B cell (primary cell): ENCODE results near the gene CPN1. TPM values are rescaled to one million over a fixed set of nuclear protein-coding genes. Genes with fewer than 3 reads are reported as not detected.
"Not testable (repeated sequence)": the region's sequence is repeated elsewhere in the genome, so short reads cannot be mapped to it uniquely, and the experiment has no call there.

ENCODE experiments used
- ATAC-seq: fragments of 200-7000 bp; cut with Tn5 transposase; one replicate; pipeline ENCODE4 v1.10.0; 2021; ENCODE audit warnings: low read depth, mild to moderate bottlenecking, moderate number of reproducible peaks, moderate library complexity
- CTCF ChIA-PET: fragments of 350-600 bp; sonication (Branson Sonifier 250); formaldehyde crosslinking; loops from one replicate; lab custom pipeline; 2021; ENCODE audit warnings: antibody characterized with exemption, inconsistent platforms; lab: Charles Lee
- POLR2A ChIA-PET: fragments of 350-600 bp; sonication (Branson Sonifier 250); formaldehyde crosslinking; loops from one replicate; lab custom pipeline; 2021; ENCODE audit warnings: antibody characterized with exemption; lab: Charles Lee
- DNase-seq: peaks from one replicate; pipeline ENCODE4 v3.0.0; 2013
- H2AFZ ChIP-seq: 2 replicates; pipeline ENCODE4 v1.6.1; 2012; ENCODE audit warnings: mild to moderate bottlenecking, low read depth, low read length; ENCODE audit not compliant: insufficient read depth, poor library complexity, severe bottlenecking
- H3K27ac ChIP-seq, 2 donors: 1 replicate in 1 of 2; 2 replicates in 1 of 2; pipeline ENCODE4 v1.5.1; 2012 to 2013; ENCODE audit warnings: low read length in 2 of 2, mild to moderate bottlenecking in 2 of 2, moderate library complexity in 1 of 2
- H3K27me3 ChIP-seq, 4 experiments: fragments of 200-600 bp in 1 of 4; sonication (generic) in 1 of 4; replicated peaks in 1 of 4; 1 replicate in 2 of 4; 2 replicates in 2 of 4; pipeline versions ENCODE4 v1.6.1 to v1.7.0; 2013 to 2016; ENCODE audit warnings: low read length in 3 of 4, mild to moderate bottlenecking in 2 of 4, mixed read lengths in 1 of 4, moderate library complexity in 1 of 4; ENCODE audit not compliant: insufficient read depth in 4 of 4, control insufficient read depth in 3 of 4; ENCODE audit errors: control extremely low read depth in 1 of 4
- H3K36me3 ChIP-seq, 2 experiments: replicated peaks in 1 of 2; 1 replicate in 1 of 2; 2 replicates in 1 of 2; pipeline versions ENCODE4 v1.6.1 to v1.7.1; 2013; ENCODE audit warnings: low read length in 1 of 2; ENCODE audit not compliant: insufficient read depth in 2 of 2, control insufficient read depth in 1 of 2; ENCODE audit errors: control extremely low read depth in 1 of 2, extremely low read depth in 1 of 2
- H3K4me1 ChIP-seq, 2 donors: fragments of 200-600 bp in 1 of 2; sonication (generic) in 1 of 2; 1 replicate in 1 of 2; 2 replicates in 1 of 2; pipeline versions ENCODE4 v1.5.1 to v1.6.1; 2013 to 2017; ENCODE audit warnings: low read length in 2 of 2; ENCODE audit not compliant: control insufficient read depth in 2 of 2, insufficient read depth in 2 of 2
- H3K4me2 ChIP-seq: replicated peaks from 2 replicates; pipeline ENCODE3; 2012; ENCODE audit warnings: mild to moderate bottlenecking, low read depth, low read length; ENCODE audit not compliant: poor library complexity, severe bottlenecking
- H3K4me3 ChIP-seq, 5 experiments: fragments of 200-600 bp in 1 of 5; sonication (generic) in 1 of 5; 1 replicate in 3 of 5; 2 replicates in 2 of 5; pipeline versions ENCODE4 v1.5.1 to v1.7.0; 2011 to 2016; ENCODE audit warnings: low read length in 4 of 5, mild to moderate bottlenecking in 4 of 5, low read depth in 2 of 5, control low read depth in 1 of 5, moderate library complexity in 1 of 5; ENCODE audit not compliant: insufficient read depth in 1 of 5; ENCODE audit errors: control extremely low read depth in 1 of 5, extremely low read depth in 1 of 5
- H3K79me2 ChIP-seq: fragments of 200-600 bp; sonication (generic); one replicate; pipeline ENCODE4 v1.6.0; 2016; ENCODE audit warnings: low read length; ENCODE audit not compliant: control insufficient read depth, insufficient read depth
- H3K9ac ChIP-seq: fragments of 200-600 bp; sonication (generic); 2 replicates; pipeline ENCODE4 v1.6.1; 2017; ENCODE audit warnings: mild to moderate bottlenecking, low read length, moderate library complexity
- H3K9me3 ChIP-seq, 3 donors: one replicate each; pipeline versions ENCODE4 v1.6.1 to v1.7.1; 2013; ENCODE audit warnings: low read length in 2 of 3; ENCODE audit not compliant: control insufficient read depth in 2 of 3, insufficient read depth in 1 of 3; ENCODE audit errors: control extremely low read depth in 1 of 3
- H4K20me1 ChIP-seq: 2 replicates; pipeline ENCODE4 v1.6.0; 2012; ENCODE audit warnings: mild to moderate bottlenecking, low read length; ENCODE audit not compliant: insufficient read depth, control insufficient read depth, poor library complexity, severe bottlenecking
- H3K27ac Mint-ChIP-seq: one replicate; pipeline ENCODE4 v1.8.0; 2021; ENCODE audit warnings: mixed read lengths
- H3K27me3 Mint-ChIP-seq: one replicate; pipeline ENCODE4 v1.8.0; 2021; ENCODE audit warnings: mixed read lengths
- H3K4me1 Mint-ChIP-seq: one replicate; pipeline ENCODE4 v1.8.0; 2021; ENCODE audit warnings: mixed read lengths
- H3K4me3 Mint-ChIP-seq: one replicate; pipeline ENCODE4 v1.8.0; 2021; ENCODE audit warnings: mixed read lengths
- H3K9me3 Mint-ChIP-seq: one replicate; pipeline ENCODE4 v1.8.0; 2022; ENCODE audit warnings: mixed read lengths; ENCODE audit not compliant: insufficient read depth
- CTCF ChIP-seq: fragments of 200-600 bp; IDR thresholded peaks from one replicate; pipeline ENCODE4 v1.8.0; 2022; ENCODE audit warnings: antibody characterized with exemption, mild to moderate bottlenecking
- EZH2 ChIP-seq: IDR thresholded peaks from 2 replicates; pipeline ENCODE4 v1.6.1; 2012; ENCODE audit warnings: borderline replicate concordance, low read depth, mild to moderate bottlenecking, moderate library complexity, low read length; ENCODE audit not compliant: insufficient read depth, poor library complexity, severe bottlenecking
- WGBS: methylation state at CpG from one replicate; pipeline ENCODE4 v1.1.5; 2013; ENCODE audit warnings: missing lambda C conversion rate; ENCODE audit not compliant: insufficient coverage; 5-methylcytosine and 5-hydroxymethylcytosine counted together
- intact Hi-C: fragments of 100-400 bp; cut with micrococcal nuclease; formaldehyde crosslinking; loops from one replicate; pipeline ENCODE4 v1.10.0; 2022
- polyA plus RNA-seq: library from polyadenylated mRNA; depleted of rRNA; stranded (reverse); fragments of >200 nt; gene quantifications from 2 replicates; pipeline ENCODE4 v1.2.3, GENCODE V29; 2012
- total RNA-seq, 2 donors: library from RNA; stranded (reverse); fragments of 120-200 nt in 1 of 2; gene quantifications; 1 replicate in 1 of 2; 2 replicates in 1 of 2; pipeline versions ENCODE4 v1.2.3 to v1.2.4, GENCODE V29; 2013 to 2022

The CPN1 gene
- total and polyA plus RNA-seq, 2 donors (not counting 1 experiment from before 2014, with no cell fraction given) = not detected

DNA sequence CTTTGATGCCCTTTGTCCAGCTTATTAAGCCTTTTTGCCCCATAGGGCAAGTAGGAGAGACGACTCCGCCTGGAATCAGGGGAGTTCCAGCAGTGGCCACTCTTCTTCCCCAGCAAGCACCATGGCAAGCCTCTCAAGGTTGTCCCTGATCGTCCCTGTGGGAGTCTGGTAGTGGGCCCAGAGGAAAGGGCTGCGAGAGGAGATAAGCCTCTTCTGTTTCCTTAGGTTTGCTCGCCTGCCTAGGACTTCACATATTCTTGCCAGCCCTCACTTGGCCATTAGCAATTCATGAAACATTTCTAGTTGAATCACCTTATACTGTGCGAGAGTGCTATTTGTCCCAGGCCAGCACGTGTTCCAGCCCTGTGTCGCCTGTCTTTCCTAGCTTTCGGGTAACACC lies 47.8 kb upstream of the CPN1 start:
- 62% methylated on average over 5 of the region's 9 CpGs for WGBS
- TF ChIP-seq CTCF (no peak), EZH2 (no peak)
- Histone ChIP-seq H3K4me1 (no peaks in the 10 kb centered on the region), H3K27me3 (peaks cover 0 to 4% (median 0%) of the 10 kb centered on the region in 4 experiments), H3K79me2 (no peaks in the 10 kb centered on the region), H3K36me3 (no peaks in the 10 kb centered on the region), H2AFZ (no peak overlapping the region), H3K27ac (no peak overlapping the region), H3K4me2 (no peak overlapping the region), H3K4me3 (no peak overlapping the region), H3K9me3 (peaks cover 0 to 8% (median 0%) of the 10 kb centered on the region in 3 donors), H4K20me1 (no peaks in the 10 kb centered on the region), H3K9ac (no peak overlapping the region)
- ATAC-seq (no peak), DNase-seq (no peak)
- CTCF ChIA-PET = interaction anchor here (0.7 kb wide), 1 partner anchor 11 kb away, joined by 4 read pairs; no protein-coding TSS in a partner anchor
- H3K4me3 Mint-ChIP-seq = no peak overlapping the region
- POLR2A ChIA-PET = no interaction called here
- H3K9me3 Mint-ChIP-seq = no peaks in the 10 kb centered on the region
- intact Hi-C loops = no loop called here
- H3K4me1 Mint-ChIP-seq = no peaks in the 10 kb centered on the region
- H3K27ac Mint-ChIP-seq = no peak overlapping the region
- H3K27me3 Mint-ChIP-seq = peaks cover 23% of the 10 kb centered on the region

DNA sequence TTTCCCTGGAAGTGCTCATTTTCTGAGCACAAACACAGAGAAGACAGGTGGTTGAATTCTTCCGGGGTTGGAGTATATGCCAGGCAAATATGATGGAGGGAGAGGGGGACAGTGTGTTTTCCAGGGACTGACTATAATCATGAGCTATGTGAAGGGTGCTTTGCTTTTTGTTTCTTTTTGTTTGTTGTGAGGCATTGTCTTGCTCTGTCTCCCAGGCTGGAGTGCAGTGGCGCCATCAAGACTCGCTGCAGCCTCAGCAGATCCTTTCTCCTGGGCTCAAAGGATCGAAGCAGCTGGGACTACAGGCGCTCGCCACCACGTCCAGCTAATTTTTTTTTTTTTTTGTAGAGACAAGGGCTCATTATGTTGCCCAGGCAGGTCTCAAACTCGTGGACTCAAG lies 47.3 kb upstream of the CPN1 start:
- no peak for DNase-seq
- Mint-ChIP-seq H3K27me3 (peaks cover 23% of the 10 kb centered on the region), H3K9me3 (no peaks in the 10 kb centered on the region), H3K4me3 (no peak overlapping the region), H3K4me1 (no peaks in the 10 kb centered on the region), H3K27ac (no peak overlapping the region)
- TF ChIP-seq EZH2 (no peak), CTCF (no peak)
- H3K4me2 ChIP-seq = no peak overlapping the region
- peaks cover 0 to 4% (median 0%) of the 10 kb centered on the region in 4 experiments for H3K27me3 ChIP-seq
- no peak overlapping the region for H2AFZ ChIP-seq
- ChIA-PET CTCF (no interaction called here), POLR2A (no interaction called here)
- H4K20me1 ChIP-seq = no peaks in the 10 kb centered on the region
- ATAC-seq = no peak
- intact Hi-C loops = no loop called here
- H3K9ac ChIP-seq = no peak overlapping the region
- 91% methylated on average over 6 of the region's 8 CpGs for WGBS
- no peak overlapping the region for H3K4me3 ChIP-seq
- peaks cover 0 to 3% (median 0%) of the 10 kb centered on the region in 3 donors for H3K9me3 ChIP-seq
- H3K36me3 ChIP-seq = no peaks in the 10 kb centered on the region
- H3K4me1 ChIP-seq = no peaks in the 10 kb centered on the region
- no peaks in the 10 kb centered on the region for H3K79me2 ChIP-seq
- no peak overlapping the region for H3K27ac ChIP-seq

GRCh38 chr10:100125335-100125734 lies 43.7 kb upstream of the CPN1 start:
- H3K36me3 ChIP-seq, H3K4me3 Mint-ChIP-seq, H3K27ac Mint-ChIP-seq, H3K4me2 ChIP-seq, H3K27ac ChIP-seq, ATAC-seq, H3K4me1 ChIP-seq, H3K79me2 ChIP-seq, intact Hi-C loops, H4K20me1 ChIP-seq, DNase-seq, H3K4me3 ChIP-seq, CTCF ChIA-PET, H3K27me3 ChIP-seq, POLR2A ChIA-PET, H3K4me1 Mint-ChIP-seq, H3K9me3 ChIP-seq, H3K9ac ChIP-seq, H3K9me3 Mint-ChIP-seq, H2AFZ ChIP-seq: not testable (repeated sequence)
- no CpG with 5 or more reads among the region's 2 CpGs for WGBS
- H3K27me3 Mint-ChIP-seq = peaks cover 19% of the 10 kb centered on the region
